ENCODE results near the gene HOPX.

HOPX gene

GRCh38 chr4:56690393-56690792 lies 9.3 kb upstream of the HOPX start:
- Histone ChIP-seq H3K27me3 (ENCODE audit: control insufficient read depth in 1 of 2, insufficient read depth in 2 of 2, low read length in 2 of 2) (no peaks in the 10 kb centered on the region), H3K4me3 (ENCODE audit: low read depth in 1 of 2, low read length in 2 of 2) (no peak overlapping the region), H3K36me3 (ENCODE audit: control insufficient read depth in 1 of 2, insufficient read depth in 2 of 2, low read length in 2 of 2) (no peaks in the 10 kb centered on the region), H3K9ac (ENCODE audit: low read depth in 1 of 2, low read length in 2 of 2) (no peak overlapping the region), H3K4me1 (ENCODE audit: control insufficient read depth in 1 of 2, insufficient read depth in 2 of 2, low read length in 2 of 2) (peaks cover 0 to 10% of the 10 kb centered on the region in 2 donors), H3K27ac (ENCODE audit: low read depth, low read length) (no peak overlapping the region), H3K9me3 (ENCODE audit: control insufficient read depth in 1 of 2, low read length in 2 of 2) (no peaks in the 10 kb centered on the region)

- H3K4me1 ChIP-seq (ENCODE audit: control insufficient read depth in 1 of 2, insufficient read depth in 2 of 2, low read length in 2 of 2) = peaks cover 0 to 10% of the 10 kb centered on the region in 2 donors
- no peak overlapping the region for H3K9ac ChIP-seq (ENCODE audit: low read depth in 1 of 2, low read length in 2 of 2)
- H3K27me3 ChIP-seq (ENCODE audit: control insufficient read depth in 1 of 2, insufficient read depth in 2 of 2, low read length in 2 of 2) = no peaks in the 10 kb centered on the region
- no peak overlapping the region for H3K4me3 ChIP-seq (ENCODE audit: low read depth in 1 of 2, low read length in 2 of 2)
- no peaks in the 10 kb centered on the region for H3K36me3 ChIP-seq (ENCODE audit: control insufficient read depth in 1 of 2, insufficient read depth in 2 of 2, low read length in 2 of 2)
- no peak overlapping the region for H3K27ac ChIP-seq (ENCODE audit: low read depth, low read length)
- H3K9me3 ChIP-seq (ENCODE audit: control insufficient read depth in 1 of 2, low read length in 2 of 2) = no peaks in the 10 kb centered on the region
Observed at GRCh38 chr4:56689201-56689969, 8.3 kb upstream of the HOPX start.

GRCh38 chr4:56688094-56688647 lies 7.1 kb upstream of the HOPX start:
- Histone ChIP-seq H3K36me3 (ENCODE audit: control insufficient read depth in 1 of 2, insufficient read depth in 2 of 2, low read length in 2 of 2) (no peaks in the 10 kb centered on the region), H3K27me3 (ENCODE audit: control insufficient read depth in 1 of 2, insufficient read depth in 2 of 2, low read length in 2 of 2) (no peaks in the 10 kb centered on the region), H3K9ac (ENCODE audit: low read depth in 1 of 2, low read length in 2 of 2) (no peak overlapping the region), H3K4me1 (ENCODE audit: control insufficient read depth in 1 of 2, insufficient read depth in 2 of 2, low read length in 2 of 2) (peaks cover 0 to 10% of the 10 kb centered on the region in 2 donors), H3K9me3 (ENCODE audit: control insufficient read depth in 1 of 2, low read length in 2 of 2) (no peaks in the 10 kb centered on the region), H3K4me3 (ENCODE audit: low read depth in 1 of 2, low read length in 2 of 2) (no peak overlapping the region), H3K27ac (ENCODE audit: low read depth, low read length) (no peak overlapping the region)

- Histone ChIP-seq H3K4me3 (ENCODE audit: low read depth in 1 of 2, low read length in 2 of 2) (no peak overlapping the region), H3K27ac (ENCODE audit: low read depth, low read length) (no peak overlapping the region), H3K36me3 (ENCODE audit: control insufficient read depth in 1 of 2, insufficient read depth in 2 of 2, low read length in 2 of 2) (no peaks in the 10 kb centered on the region), H3K27me3 (ENCODE audit: control insufficient read depth in 1 of 2, insufficient read depth in 2 of 2, low read length in 2 of 2) (peaks cover 0 to 3% of the 10 kb centered on the region in 2 donors), H3K9ac (ENCODE audit: low read depth in 1 of 2, low read length in 2 of 2) (no peak overlapping the region), H3K4me1 (ENCODE audit: control insufficient read depth in 1 of 2, insufficient read depth in 2 of 2, low read length in 2 of 2) (peaks cover 7 to 17% of the 10 kb centered on the region in 2 donors), H3K9me3 (ENCODE audit: control insufficient read depth in 1 of 2, low read length in 2 of 2) (no peaks in the 10 kb centered on the region)
Observed at GRCh38 chr4:56686537-56687231, 5.6 kb upstream of the HOPX start.

- H3K4me1 ChIP-seq (ENCODE audit: control insufficient read depth in 1 of 2, insufficient read depth in 2 of 2, low read length in 2 of 2) = peaks cover 21 to 24% of the 10 kb centered on the region in 2 donors
- H3K9ac ChIP-seq (ENCODE audit: low read depth in 1 of 2, low read length in 2 of 2) = no peak overlapping the region
- H3K9me3 ChIP-seq (ENCODE audit: control insufficient read depth in 1 of 2, low read length in 2 of 2) = no peaks in the 10 kb centered on the region
- no peaks in the 10 kb centered on the region for H3K36me3 ChIP-seq (ENCODE audit: control insufficient read depth in 1 of 2, insufficient read depth in 2 of 2, low read length in 2 of 2)
- no peak overlapping the region for H3K4me3 ChIP-seq (ENCODE audit: low read depth in 1 of 2, low read length in 2 of 2)
- H3K27me3 ChIP-seq (ENCODE audit: control insufficient read depth in 1 of 2, insufficient read depth in 2 of 2, low read length in 2 of 2) = peaks cover 0 to 3% of the 10 kb centered on the region in 2 donors
- H3K27ac ChIP-seq (ENCODE audit: low read depth, low read length) = no peak overlapping the region
Observed at GRCh38 chr4:56684320-56685050, 3.4 kb upstream of the HOPX start.

- Histone ChIP-seq H3K4me1 (ENCODE audit: control insufficient read depth in 1 of 2, insufficient read depth in 2 of 2, low read length in 2 of 2) (peaks cover 21 to 24% of the 10 kb centered on the region in 2 donors), H3K4me3 (ENCODE audit: low read depth in 1 of 2, low read length in 2 of 2) (no peak overlapping the region), H3K27ac (ENCODE audit: low read depth, low read length) (no peak overlapping the region), H3K9ac (ENCODE audit: low read depth in 1 of 2, low read length in 2 of 2) (no peak overlapping the region), H3K9me3 (ENCODE audit: control insufficient read depth in 1 of 2, low read length in 2 of 2) (no peaks in the 10 kb centered on the region), H3K27me3 (ENCODE audit: control insufficient read depth in 1 of 2, insufficient read depth in 2 of 2, low read length in 2 of 2) (peaks cover 0 to 3% of the 10 kb centered on the region in 2 donors), H3K36me3 (ENCODE audit: control insufficient read depth in 1 of 2, insufficient read depth in 2 of 2, low read length in 2 of 2) (no peaks in the 10 kb centered on the region)
Observed at GRCh38 chr4:56683455-56683854, 2.4 kb upstream of the HOPX start.

GRCh38 chr4:56681853-56682525 lies 893 bp upstream of the HOPX start:
- no peaks in the 10 kb centered on the region for H3K9me3 ChIP-seq (ENCODE audit: control insufficient read depth in 1 of 2, low read length in 2 of 2)
- H3K27ac ChIP-seq (ENCODE audit: low read depth, low read length) = no peak overlapping the region
- peaks cover 0 to 3% of the 10 kb centered on the region in 2 donors for H3K27me3 ChIP-seq (ENCODE audit: control insufficient read depth in 1 of 2, insufficient read depth in 2 of 2, low read length in 2 of 2)
- peak overlapping the region; percentile 48 to 54 for H3K4me3 ChIP-seq (ENCODE audit: low read depth in 1 of 2, low read length in 2 of 2)
- peak overlapping the region in 1 of 2 donors; percentile 39 for H3K9ac ChIP-seq (ENCODE audit: low read depth in 1 of 2, low read length in 2 of 2)
- H3K36me3 ChIP-seq (ENCODE audit: control insufficient read depth in 1 of 2, insufficient read depth in 2 of 2, low read length in 2 of 2) = no peaks in the 10 kb centered on the region
- H3K4me1 ChIP-seq (ENCODE audit: control insufficient read depth in 1 of 2, insufficient read depth in 2 of 2, low read length in 2 of 2) = peaks cover 21 to 24% of the 10 kb centered on the region in 2 donors

- no peak overlapping the region for H3K27ac ChIP-seq (ENCODE audit: low read depth, low read length)
- peak overlapping the region in 1 of 2 donors; percentile 48 for H3K4me3 ChIP-seq (ENCODE audit: low read depth in 1 of 2, low read length in 2 of 2)
- peaks cover 0 to 3% of the 10 kb centered on the region in 2 donors for H3K27me3 ChIP-seq (ENCODE audit: control insufficient read depth in 1 of 2, insufficient read depth in 2 of 2, low read length in 2 of 2)
- no peaks in the 10 kb centered on the region for H3K36me3 ChIP-seq (ENCODE audit: control insufficient read depth in 1 of 2, insufficient read depth in 2 of 2, low read length in 2 of 2)
- H3K9ac ChIP-seq (ENCODE audit: low read depth in 1 of 2, low read length in 2 of 2) = no peak overlapping the region
- peaks cover 21 to 24% of the 10 kb centered on the region in 2 donors for H3K4me1 ChIP-seq (ENCODE audit: control insufficient read depth in 1 of 2, insufficient read depth in 2 of 2, low read length in 2 of 2)
- no peaks in the 10 kb centered on the region for H3K9me3 ChIP-seq (ENCODE audit: control insufficient read depth in 1 of 2, low read length in 2 of 2)
Observed at GRCh38 chr4:56680266-56680665, 830 bp downstream of the HOPX start.

GRCh38 chr4:56677711-56678110 lies 3.4 kb downstream of the HOPX start:
- Histone ChIP-seq H3K36me3 (ENCODE audit: control insufficient read depth in 1 of 2, insufficient read depth in 2 of 2, low read length in 2 of 2) (no peaks in the 10 kb centered on the region), H3K9me3 (ENCODE audit: control insufficient read depth in 1 of 2, low read length in 2 of 2) (no peaks in the 10 kb centered on the region), H3K4me3 (ENCODE audit: low read depth in 1 of 2, low read length in 2 of 2) (no peak overlapping the region), H3K27me3 (ENCODE audit: control insufficient read depth in 1 of 2, insufficient read depth in 2 of 2, low read length in 2 of 2) (peaks cover 0 to 3% of the 10 kb centered on the region in 2 donors), H3K27ac (ENCODE audit: low read depth, low read length) (no peak overlapping the region), H3K9ac (ENCODE audit: low read depth in 1 of 2, low read length in 2 of 2) (no peak overlapping the region), H3K4me1 (ENCODE audit: control insufficient read depth in 1 of 2, insufficient read depth in 2 of 2, low read length in 2 of 2) (peaks cover 21 to 31% of the 10 kb centered on the region in 2 donors)

Data from duodenal mucosa (tissue), 2 donors.